ENCODE data around the gene TRAFD1.
"Not testable (repeated sequence)": the region's sequence is repeated elsewhere in the genome, so short reads cannot be mapped to it uniquely, and the experiment has no call there.

TRAFD1 gene

GRCh38 chr12:112125250-112125999 is at the start of gene TRAFD1:
Gene TRAFD1, plus strand, starts transcription at chr12:112125560. Its CDS starts 4,963 bp downstream, at chr12:112130523.
- DNase-seq = peak; percentile 86

GRCh38 chr12:112087055-112087850 is 38.1 kb upstream of the TRAFD1 start:
- no peak for DNase-seq

GRCh38 chr12:112087851-112088250 is 37.5 kb upstream of the TRAFD1 start:
- DNase-seq = no peak

GRCh38 chr12:112091563-112091962 is 33.8 kb upstream of the TRAFD1 start:
- DNase-seq = no peak

GRCh38 chr12:112096070-112096469 is 29.3 kb upstream of the TRAFD1 start:
- DNase-seq = no peak

- DNase-seq = no peak
These were observed 28.7 kb upstream of the TRAFD1 start for GRCh38 chr12:112096667-112097066.

GRCh38 chr12:112097641-112098040 is 27.7 kb upstream of the TRAFD1 start:
- no peak for DNase-seq

- not testable (repeated sequence) for DNase-seq
These were observed 24.9 kb upstream of the TRAFD1 start for GRCh38 chr12:112100500-112100899.

- DNase-seq = no peak
These were observed 23.2 kb upstream of the TRAFD1 start for GRCh38 chr12:112102127-112102526.

- not testable (repeated sequence) for DNase-seq
These were observed 22.6 kb upstream of the TRAFD1 start for GRCh38 chr12:112102746-112103145.

GRCh38 chr12:112103758-112104503 is 21.4 kb upstream of the TRAFD1 start:
- no peak for DNase-seq

- no peak for DNase-seq
These were observed 19.5 kb upstream of the TRAFD1 start for GRCh38 chr12:112105891-112106290.

- DNase-seq = no peak
These were observed 17.8 kb upstream of the TRAFD1 start for GRCh38 chr12:112107306-112108201.

- peak; percentile 66 for DNase-seq
These were observed 16.9 kb upstream of the TRAFD1 start, which contains the start of gene NAA25 for GRCh38 chr12:112108202-112109079. Gene NAA25, minus strand, starts transcription at chr12:112108783. Its CDS starts 10 bp downstream, at chr12:112108773.

GRCh38 chr12:112110787-112111662 is 14.3 kb upstream of the TRAFD1 start:
- not testable (repeated sequence) for DNase-seq

GRCh38 chr12:112111931-112112330 is 13.4 kb upstream of the TRAFD1 start:
- DNase-seq = no peak

- DNase-seq = no peak
These were observed 12.8 kb upstream of the TRAFD1 start for GRCh38 chr12:112112409-112113133.

- no peak for DNase-seq
These were observed 9.9 kb upstream of the TRAFD1 start for GRCh38 chr12:112115259-112116045.
